Fibroblast of skin of right biceps (primary cell): ENCODE data around the gene CALHM4.

ENCODE experiments used
- DNase-seq: peaks from one replicate; pipeline ENCODE4 v3.0.0-alpha.2; 2013

The CALHM4 gene

GRCh38 chr6:116553451-116553850 lies at the start of gene CALHM4:
Gene CALHM4 (plus strand): TSS chr6:116553751. CDS start chr6:116553794, 43 bp downstream.
- DNase-seq: no peak

GRCh38 chr6:116507324-116507723 lies 46.2 kb upstream of the CALHM4 start:
- DNase-seq: no peak

- DNase-seq: no peak
These were observed 45.0 kb upstream of the CALHM4 start for GRCh38 chr6:116508527-116508926.

- peak; percentile 86 for DNase-seq
These were observed 42.0 kb upstream of the CALHM4 start, which contains the start of gene CALHM5 for GRCh38 chr6:116511424-116512110. Gene CALHM5 (plus strand): TSS chr6:116511639. CDS start chr6:116511697, 58 bp downstream.

GRCh38 chr6:116512111-116512559 lies 41.4 kb upstream of the CALHM4 start:
- no peak for DNase-seq

GRCh38 chr6:116512734-116513133 lies 40.8 kb upstream of the CALHM4 start:
- no peak for DNase-seq

GRCh38 chr6:116513224-116513875 lies 40.2 kb upstream of the CALHM4 start:
- DNase-seq: no peak

GRCh38 chr6:116514111-116514510 lies 39.4 kb upstream of the CALHM4 start:
- DNase-seq: no peak

- no peak for DNase-seq
These were observed 38.4 kb upstream of the CALHM4 start for GRCh38 chr6:116515141-116515540.

- no peak for DNase-seq
These were observed 34.8 kb upstream of the CALHM4 start for GRCh38 chr6:116518621-116519368.

- DNase-seq: no peak
These were observed 30.7 kb upstream of the CALHM4 start for GRCh38 chr6:116522896-116523295.

- no peak for DNase-seq
These were observed 29.3 kb upstream of the CALHM4 start for GRCh38 chr6:116524236-116524635.

- DNase-seq: no peak
These were observed 25.4 kb upstream of the CALHM4 start for GRCh38 chr6:116528133-116528532.

GRCh38 chr6:116528780-116529179 lies 24.8 kb upstream of the CALHM4 start:
- peak; percentile 51 for DNase-seq

- DNase-seq: no peak
These were observed 23.9 kb upstream of the CALHM4 start for GRCh38 chr6:116529466-116530290.

- DNase-seq: peak; percentile 31
These were observed 23.1 kb upstream of the CALHM4 start for GRCh38 chr6:116530436-116530835.

- DNase-seq: peak; percentile 64
These were observed 21.6 kb upstream of the CALHM4 start for GRCh38 chr6:116531675-116532570.

GRCh38 chr6:116533233-116533957 lies 20.2 kb upstream of the CALHM4 start:
- no peak for DNase-seq

- DNase-seq: no peak
These were observed 18.4 kb upstream of the CALHM4 start for GRCh38 chr6:116535109-116535508.

GRCh38 chr6:116536216-116536621 lies 17.3 kb upstream of the CALHM4 start:
- peak; percentile 72 for DNase-seq

- DNase-seq: no peak
These were observed 11.1 kb upstream of the CALHM4 start for GRCh38 chr6:116542426-116542825.
